Body of pancreas (tissue), 4 donors: Measurements from ENCODE around the gene CNRIP1. TPM values are rescaled to one million over a fixed set of nuclear protein-coding genes. Genes with fewer than 3 reads are reported as not detected.

ENCODE experiments used
- ATAC-seq: fragments of 150-250 bp; one replicate; pipeline ENCODE4 v1.9.1; 2016
- DNase-seq, 4 donors: peaks; one replicate each; pipeline ENCODE4 v3.0.0-alpha.2; 2019
- H3K27ac ChIP-seq, 4 donors: fragments of 200-600 bp; sonication (generic); 1 replicate in 3 of 4; 2 replicates in 1 of 4; pipeline versions ENCODE4 v1.5.1 to v1.6.1; 2016 to 2019; ENCODE audit warnings: mild to moderate bottlenecking in 1 of 4, mixed read lengths in 1 of 4, moderate library complexity in 1 of 4
- H3K27me3 ChIP-seq, 2 donors: fragments of 200-600 bp; sonication (generic); one replicate each; pipeline ENCODE4 v1.6.0; 2016; ENCODE audit warnings: mild to moderate bottlenecking in 1 of 2
- H3K36me3 ChIP-seq, 2 donors: fragments of 200-600 bp; sonication (generic); replicated peaks in 1 of 2; 2 replicates each; pipeline ENCODE4 v1.5.1; 2016; ENCODE audit warnings: low read depth in 2 of 2; ENCODE audit not compliant: insufficient read depth in 1 of 2
- H3K4me1 ChIP-seq: fragments of 200-600 bp; sonication (generic); one replicate; pipeline ENCODE4 v1.6.0; 2016
- H3K4me3 ChIP-seq, 2 donors: fragments of 200-600 bp; sonication (generic); 1 replicate in 1 of 2; 2 replicates in 1 of 2; pipeline ENCODE4 v1.5.1; 2016 to 2019
- H3K9me3 ChIP-seq, 3 donors: fragments of 200-600 bp; sonication (generic); 1 replicate in 2 of 3; 2 replicates in 1 of 3; pipeline ENCODE4 v1.5.1; 2016
- CTCF ChIP-seq, 7 experiments: fragments of 450-650 bp in 4 of 7; fragments of 200-600 bp in 3 of 7; sonication (generic) in 3 of 7; IDR thresholded peaks; one replicate each; pipeline ENCODE4 v1.5.1; 2016 to 2019; ENCODE audit warnings: antibody characterized with exemption in 7 of 7
- POLR2A ChIP-seq, 3 donors: fragments of 450-650 bp; IDR thresholded peaks; one replicate each; pipeline ENCODE4 v1.6.1; 2016; ENCODE audit warnings: antibody characterized with exemption in 3 of 3, mild to moderate bottlenecking in 2 of 3
- WGBS, 2 donors: methylation state at CpG; one replicate each; pipeline ENCODE4 v1.1.5; 2017; 5-methylcytosine and 5-hydroxymethylcytosine counted together
- intact Hi-C: fragments of 100-400 bp; cut with DNase I; formaldehyde crosslinking; loops from one replicate; pipeline ENCODE4 v1.15.1; 2023
- total RNA-seq, 2 donors: library from RNA; depleted of rRNA; stranded (reverse); fragments of >200 nt; gene quantifications; one replicate each; pipeline ENCODE4 v1.1.0, GENCODE V29; 2016

Gene CNRIP1
- total RNA-seq, 2 donors from 2014 or later = 2.6 to 5.7 TPM

DNA sequence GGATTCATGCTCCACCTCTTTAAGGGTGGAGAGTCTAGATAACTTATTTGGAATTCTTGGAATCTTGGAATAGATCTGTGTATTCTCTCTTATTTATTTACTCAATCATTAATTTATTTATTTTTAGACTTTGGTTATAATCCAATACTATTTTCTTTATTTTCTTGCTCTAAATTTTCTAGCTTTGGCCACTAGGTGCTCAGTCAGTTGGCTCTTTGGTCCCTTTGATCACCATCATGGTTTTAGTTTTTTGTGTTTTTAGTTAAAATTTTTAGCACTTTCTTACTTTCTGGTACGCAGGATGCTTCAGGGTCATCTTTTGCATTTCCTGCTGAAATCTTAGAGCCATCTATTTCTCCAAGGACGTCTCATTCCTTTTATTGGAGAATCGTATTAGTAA lies 40.1 kb upstream of the CNRIP1 start:
- H3K9me3 ChIP-seq = no peaks in the 10 kb centered on the region
- no peaks in the 10 kb centered on the region for H3K36me3 ChIP-seq
- intact Hi-C loops = no loop called here
- no peaks in the 10 kb centered on the region for H3K27me3 ChIP-seq
- H3K4me3 ChIP-seq = no peak overlapping the region
- 69 to 73% methylated on average over 3 of the region's 3 CpGs for WGBS, 2 donors
- H3K4me1 ChIP-seq = no peaks in the 10 kb centered on the region
- DNase-seq = no peak
- H3K27ac ChIP-seq = no peak overlapping the region
- ATAC-seq = no peak
- no peak for TF ChIP-seq POLR2A (IDR thresholded peaks at IDR 0.05)
- TF ChIP-seq CTCF (IDR thresholded peaks at IDR 0.05) = no peak

- no peaks in the 10 kb centered on the region for H3K4me1 ChIP-seq
- TF ChIP-seq CTCF (IDR thresholded peaks at IDR 0.05) = peak in 4 of 7 experiments; percentile 26 to 47 (median 36)
- TF ChIP-seq POLR2A (IDR thresholded peaks at IDR 0.05) = no peak
- no peak overlapping the region for H3K27ac ChIP-seq
- 59 to 71% methylated on average over 6 of the region's 6 CpGs for WGBS, 2 donors
- no peaks in the 10 kb centered on the region for H3K9me3 ChIP-seq
- ATAC-seq (no peak), DNase-seq (peak; percentile 26 to 63 (median 54))
- intact Hi-C loops = no loop called here
- no peaks in the 10 kb centered on the region for H3K27me3 ChIP-seq
- H3K4me3 ChIP-seq = no peak overlapping the region
- H3K36me3 ChIP-seq = no peaks in the 10 kb centered on the region
Measured at GRCh38 chr2:68357605-68358337, 38.0 kb upstream of the CNRIP1 start.

DNA sequence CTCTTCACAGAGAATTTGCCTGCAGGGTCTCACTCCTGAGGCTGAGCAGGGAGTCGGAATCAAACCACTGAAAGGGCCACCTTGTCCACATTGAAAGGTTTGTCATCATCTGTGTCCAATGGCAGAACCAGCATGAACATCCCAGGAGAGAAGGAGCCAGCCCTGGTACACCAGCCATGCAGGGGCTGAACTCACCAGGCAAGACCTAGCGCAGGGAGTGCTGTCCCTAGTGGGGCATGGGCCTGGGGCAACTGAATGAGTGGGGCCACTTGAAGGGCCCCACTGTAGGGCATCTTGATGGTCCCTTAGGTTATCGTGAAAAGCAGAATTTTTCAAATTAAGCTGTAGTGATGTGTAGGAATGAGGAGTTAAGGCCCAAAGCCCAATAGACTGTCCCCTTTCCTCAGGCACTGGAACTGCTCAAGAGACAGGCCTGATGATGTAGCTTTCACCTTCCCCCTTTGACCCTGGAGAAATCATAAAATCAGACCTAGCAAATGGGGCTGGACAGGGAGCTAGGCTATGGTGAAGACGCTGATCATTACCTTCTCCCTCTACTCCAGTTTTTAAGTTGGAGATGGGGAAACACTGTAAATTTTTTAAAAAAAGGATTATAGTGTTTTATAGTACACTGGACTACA lies 37.0 kb upstream of the CNRIP1 start:
- H3K27me3 ChIP-seq = no peaks in the 10 kb centered on the region
- 89 to 92% methylated on average over 4 of the region's 4 CpGs for WGBS, 2 donors
- DNase-seq (no peak), ATAC-seq (no peak)
- TF ChIP-seq CTCF (IDR thresholded peaks at IDR 0.05) = no peak
- TF ChIP-seq POLR2A (IDR thresholded peaks at IDR 0.05) = no peak
- no peak overlapping the region for H3K4me3 ChIP-seq
- no peaks in the 10 kb centered on the region for H3K36me3 ChIP-seq
- H3K27ac ChIP-seq = no peak overlapping the region
- intact Hi-C loops = no loop called here
- no peaks in the 10 kb centered on the region for H3K4me1 ChIP-seq
- H3K9me3 ChIP-seq = no peaks in the 10 kb centered on the region

- no peak overlapping the region for H3K4me3 ChIP-seq
- no peaks in the 10 kb centered on the region for H3K4me1 ChIP-seq
- intact Hi-C loops = no loop called here
- no peaks in the 10 kb centered on the region for H3K9me3 ChIP-seq
- TF ChIP-seq POLR2A (IDR thresholded peaks at IDR 0.05) (no peak), CTCF (IDR thresholded peaks at IDR 0.05) (no peak)
- ATAC-seq = no peak
- H3K27ac ChIP-seq = no peak overlapping the region
- no peak for DNase-seq
- no peaks in the 10 kb centered on the region for H3K36me3 ChIP-seq
- no peaks in the 10 kb centered on the region for H3K27me3 ChIP-seq
- WGBS, 2 donors = 10 to 26% methylated on average over 2 of the region's 2 CpGs
Measured at GRCh38 chr2:68352651-68353391, 33.1 kb upstream of the CNRIP1 start.
